GM12878 (cell line): ENCODE data around the gene AKT1. TPM values are rescaled to one million over a fixed set of nuclear protein-coding genes. Genes with fewer than 3 reads are reported as not detected.

Experiments
- BMI1 ChIP-seq: fragments of 450-650 bp; IDR thresholded peaks from 2 replicates; pipeline ENCODE4 v1.6.1; 2016; ENCODE audit warnings: mild to moderate bottlenecking, moderate library complexity, borderline replicate concordance
- CBX3 ChIP-seq: fragments of 200-600 bp; sonication (generic); IDR thresholded peaks from 2 replicates; pipeline ENCODE4 v1.6.1; 2016; ENCODE audit warnings: low read depth, borderline replicate concordance
- ETV6 ChIP-seq, 2 experiments: fragments of 450-650 bp in 1 of 2; IDR thresholded peaks in 1 of 2; conservative IDR thresholded peaks in 1 of 2; 2 replicates each; pipeline ENCODE4 v1.6.1; 2014; ENCODE audit warnings: antibody characterized with exemption in 1 of 2, borderline replicate concordance in 1 of 2, low read depth in 1 of 2, mild to moderate bottlenecking in 1 of 2, moderate library complexity in 1 of 2
- MTA3 ChIP-seq: IDR thresholded peaks from 2 replicates; pipeline ENCODE4 v1.6.1; 2012; ENCODE audit warnings: low read length, inconsistent platforms, borderline replicate concordance
- PML ChIP-seq: IDR thresholded peaks from 2 replicates; pipeline ENCODE4 v1.6.1; 2012; ENCODE audit warnings: low read length, inconsistent platforms
- RAD21 ChIP-seq: IDR thresholded peaks from 2 replicates; pipeline ENCODE4 v1.6.1; 2011; ENCODE audit warnings: mild to moderate bottlenecking, low read depth, low read length, moderate library complexity; ENCODE audit not compliant: insufficient read depth
- RELA ChIP-seq: fragments of 450-650 bp; IDR thresholded peaks from 2 replicates; pipeline ENCODE4 v1.8.0; 2014; ENCODE audit warnings: borderline replicate concordance; ENCODE audit not compliant: partially characterized antibody
- SREBF2 ChIP-seq: IDR thresholded peaks from 2 replicates; pipeline ENCODE4 v1.6.1; 2012; ENCODE audit warnings: mild to moderate bottlenecking, low read length
- TCF3 ChIP-seq: IDR thresholded peaks from 2 replicates; pipeline ENCODE4 v1.6.1; 2012; ENCODE audit warnings: low read depth, mild to moderate bottlenecking, low read length, borderline replicate concordance; ENCODE audit not compliant: insufficient read depth
- polyA plus RNA-seq, 11 experiments: library from polyadenylated mRNA; depleted of rRNA in 4 of 11; unstranded in 6 of 11; stranded (reverse) in 5 of 11; fragments of >200 nt; fragmentation: Nextera tagmentation in 4 of 11; fragmentation: Illumina TruSeq in 1 of 11; extraction: Ambion mirVana in 4 of 11; extraction: Trizol in 1 of 11; gene quantifications; 1 replicate in 1 of 11; 2 replicates in 10 of 11; pipeline versions ENCODE4 v1.2.1 to v1.2.3, GENCODE V29; 2011 to 2016; ENCODE audit warnings: inconsistent platforms in 2 of 11, missing spikeins in 2 of 11, low read depth in 1 of 11
- total RNA-seq, 4 experiments: library from RNA; depleted of rRNA in 3 of 4; stranded (reverse); fragments of >200 nt in 3 of 4; fragmentation: Illumina TruSeq in 1 of 4; extraction: Trizol in 1 of 4; gene quantifications; 2 replicates each; pipeline versions ENCODE4 v1.2.1 to v1.2.3, GENCODE V29; 2013 to 2021
- TF ChIP-seq, protein P1 (sequence below): IDR thresholded peaks from 2 replicates; pipeline ENCODE4 v1.6.1; 2011; ENCODE audit warnings: borderline replicate concordance, low read depth, mild to moderate bottlenecking, moderate library complexity, low read length; ENCODE audit not compliant: insufficient read depth, poor library complexity, severe bottlenecking
- TF ChIP-seq, protein P2 (sequence below): IDR thresholded peaks from 2 replicates; pipeline ENCODE4 v1.6.1; 2012; ENCODE audit warnings: mild to moderate bottlenecking, low read depth, low read length

Gene AKT1
- total and polyA plus RNA-seq, 10 of the 15 experiments (the other 5 are each of a cell fraction or from before 2014, with no cell fraction given) = 0.63 to 110 (median 58.9) TPM

DNA sequence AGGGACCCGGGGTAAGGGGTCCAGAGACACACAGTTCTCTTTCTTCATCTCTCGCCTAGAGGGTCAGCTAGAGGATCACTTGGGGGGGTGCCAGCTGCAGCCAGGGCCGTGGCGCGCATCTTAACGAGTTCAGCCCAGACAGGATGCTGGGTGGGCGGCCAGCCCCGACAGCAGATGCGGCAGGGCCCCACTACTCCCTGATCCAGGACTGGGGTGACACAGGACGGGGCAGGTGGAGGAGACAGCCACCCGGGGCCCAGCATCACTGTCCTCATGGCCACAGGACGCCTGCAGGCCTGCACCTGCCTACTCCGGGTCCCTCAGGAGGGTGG is 12.8 kb downstream of the AKT1 start (continued):
- TF ChIP-seq, protein P1, sequence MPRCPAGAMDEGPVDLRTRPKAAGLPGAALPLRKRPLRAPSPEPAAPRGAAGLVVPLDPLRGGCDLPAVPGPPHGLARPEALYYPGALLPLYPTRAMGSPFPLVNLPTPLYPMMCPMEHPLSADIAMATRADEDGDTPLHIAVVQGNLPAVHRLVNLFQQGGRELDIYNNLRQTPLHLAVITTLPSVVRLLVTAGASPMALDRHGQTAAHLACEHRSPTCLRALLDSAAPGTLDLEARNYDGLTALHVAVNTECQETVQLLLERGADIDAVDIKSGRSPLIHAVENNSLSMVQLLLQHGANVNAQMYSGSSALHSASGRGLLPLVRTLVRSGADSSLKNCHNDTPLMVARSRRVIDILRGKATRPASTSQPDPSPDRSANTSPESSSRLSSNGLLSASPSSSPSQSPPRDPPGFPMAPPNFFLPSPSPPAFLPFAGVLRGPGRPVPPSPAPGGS = no peak
- TF ChIP-seq CBX3 = no peak
- TF ChIP-seq MTA3 = no peak
- no peak for TF ChIP-seq PML
- TF ChIP-seq RELA = no peak
- no peak for TF ChIP-seq SREBF2
- TF ChIP-seq RAD21 = no peak
- no peak for TF ChIP-seq BMI1
- TF ChIP-seq ETV6 (conservative IDR thresholded peaks at IDR 0.05 in 1 of 2, IDR thresholded peaks at IDR 0.05 in 1 of 2; ENCODE audit: borderline replicate concordance in 1 of 2, low read depth in 1 of 2) = no peak
- TF ChIP-seq TCF3 = no peak
- TF ChIP-seq, protein P2, sequence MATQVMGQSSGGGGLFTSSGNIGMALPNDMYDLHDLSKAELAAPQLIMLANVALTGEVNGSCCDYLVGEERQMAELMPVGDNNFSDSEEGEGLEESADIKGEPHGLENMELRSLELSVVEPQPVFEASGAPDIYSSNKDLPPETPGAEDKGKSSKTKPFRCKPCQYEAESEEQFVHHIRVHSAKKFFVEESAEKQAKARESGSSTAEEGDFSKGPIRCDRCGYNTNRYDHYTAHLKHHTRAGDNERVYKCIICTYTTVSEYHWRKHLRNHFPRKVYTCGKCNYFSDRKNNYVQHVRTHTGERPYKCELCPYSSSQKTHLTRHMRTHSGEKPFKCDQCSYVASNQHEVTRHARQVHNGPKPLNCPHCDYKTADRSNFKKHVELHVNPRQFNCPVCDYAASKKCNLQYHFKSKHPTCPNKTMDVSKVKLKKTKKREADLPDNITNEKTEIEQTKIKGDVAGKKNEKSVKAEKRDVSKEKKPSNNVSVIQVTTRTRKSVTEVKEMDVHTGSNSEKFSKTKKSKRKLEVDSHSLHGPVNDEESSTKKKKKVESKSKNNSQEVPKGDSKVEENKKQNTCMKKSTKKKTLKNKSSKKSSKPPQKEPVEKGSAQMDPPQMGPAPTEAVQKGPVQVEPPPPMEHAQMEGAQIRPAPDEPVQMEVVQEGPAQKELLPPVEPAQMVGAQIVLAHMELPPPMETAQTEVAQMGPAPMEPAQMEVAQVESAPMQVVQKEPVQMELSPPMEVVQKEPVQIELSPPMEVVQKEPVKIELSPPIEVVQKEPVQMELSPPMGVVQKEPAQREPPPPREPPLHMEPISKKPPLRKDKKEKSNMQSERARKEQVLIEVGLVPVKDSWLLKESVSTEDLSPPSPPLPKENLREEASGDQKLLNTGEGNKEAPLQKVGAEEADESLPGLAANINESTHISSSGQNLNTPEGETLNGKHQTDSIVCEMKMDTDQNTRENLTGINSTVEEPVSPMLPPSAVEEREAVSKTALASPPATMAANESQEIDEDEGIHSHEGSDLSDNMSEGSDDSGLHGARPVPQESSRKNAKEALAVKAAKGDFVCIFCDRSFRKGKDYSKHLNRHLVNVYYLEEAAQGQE = no peak
